Thyroid gland (tissue), 4 donors: Measurements from ENCODE around the gene PLTP. TPM values are rescaled to one million over a fixed set of nuclear protein-coding genes. Genes with fewer than 3 reads are reported as not detected.
"Not testable (repeated sequence)": the region's sequence is repeated elsewhere in the genome, so short reads cannot be mapped to it uniquely, and the experiment has no call there.

Source experiments
- DNase-seq, 2 donors: peaks; one replicate each; pipeline ENCODE4 v3.0.0-alpha.2; 2019
- H3K27ac ChIP-seq, 3 donors: fragments of 200-600 bp; sonication (generic); 1 replicate in 2 of 3; 2 replicates in 1 of 3; pipeline ENCODE4 v1.5.1; 2016 to 2019; ENCODE audit warnings: mild to moderate bottlenecking in 1 of 3, moderate library complexity in 1 of 3
- H3K27me3 ChIP-seq: fragments of 200-600 bp; sonication (generic); one replicate; pipeline ENCODE4 v1.5.1; 2019
- H3K36me3 ChIP-seq, 2 donors: fragments of 200-600 bp; sonication (generic); one replicate each; pipeline ENCODE4 v1.5.1; 2016 to 2019
- H3K4me1 ChIP-seq, 2 donors: fragments of 200-600 bp; sonication (generic); one replicate each; pipeline ENCODE4 v1.5.1; 2017 to 2019
- H3K4me3 ChIP-seq, 3 donors: fragments of 200-600 bp; sonication (generic); replicated peaks in 1 of 3; 1 replicate in 2 of 3; 2 replicates in 1 of 3; pipeline ENCODE4 v1.5.1; 2016; ENCODE audit warnings: mild to moderate bottlenecking in 1 of 3
- H3K9me3 ChIP-seq: fragments of 200-600 bp; sonication (generic); one replicate; pipeline ENCODE4 v1.5.1; 2017
- CTCF ChIP-seq, 6 experiments: fragments of 200-600 bp in 3 of 6; fragments of 450-650 bp in 3 of 6; sonication (generic) in 3 of 6; IDR thresholded peaks; one replicate each; pipeline ENCODE4 v1.5.1; 2016 to 2019; ENCODE audit warnings: antibody characterized with exemption in 6 of 6, mild to moderate bottlenecking in 2 of 6, inconsistent platforms in 1 of 6, moderate library complexity in 1 of 6
- POLR2A ChIP-seq, 2 donors: fragments of 450-650 bp; IDR thresholded peaks; one replicate each; pipeline ENCODE4 v1.6.1; 2017; ENCODE audit warnings: antibody characterized with exemption in 2 of 2, mild to moderate bottlenecking in 2 of 2, moderate library complexity in 1 of 2
- WGBS, 2 donors: methylation state at CpG; one replicate each; pipeline ENCODE4 v1.1.5; 2017; 5-methylcytosine and 5-hydroxymethylcytosine counted together
- intact Hi-C: fragments of 100-400 bp; cut with DNase I; formaldehyde crosslinking; loops from one replicate; pipeline ENCODE4 v1.15.1; 2023
- total RNA-seq, 4 donors: library from RNA; depleted of rRNA; stranded (reverse); fragments of >200 nt; gene quantifications; one replicate each; pipeline ENCODE4 v1.2.3, GENCODE V29; 2016

PLTP gene
- total RNA-seq, 4 donors from 2014 or later = 22.7 to 260 (median 70.1) TPM

- no peaks in the 10 kb centered on the region for H3K36me3 ChIP-seq
- no peaks in the 10 kb centered on the region for H3K9me3 ChIP-seq
- intact Hi-C loops = no loop called here
- 89 to 96% methylated on average over 17 of the region's 17 CpGs for WGBS, 2 donors
- no peaks in the 10 kb centered on the region for H3K27me3 ChIP-seq
- no peak for DNase-seq
- H3K4me1 ChIP-seq = peaks cover 8 to 15% of the 10 kb centered on the region in 2 donors
- H3K4me3 ChIP-seq = no peak overlapping the region
- TF ChIP-seq CTCF (IDR thresholded peaks at IDR 0.05) (no peak), POLR2A (IDR thresholded peaks at IDR 0.05) (no peak)
- no peak overlapping the region for H3K27ac ChIP-seq
These were observed 4.6 kb downstream of the PLTP start for GRCh38 chr20:45907219-45907948.

- H3K36me3 ChIP-seq = peaks cover 0 to 4% of the 10 kb centered on the region in 2 donors
- 90% methylated on average over 8 of the region's 8 CpGs for WGBS, 2 donors
These were observed 6.4 kb downstream of the PLTP start for GRCh38 chr20:45905505-45906079.

GRCh38 chr20:45904583-45905504 lies 7.1 kb downstream of the PLTP start:
- H3K27me3 ChIP-seq = no peaks in the 10 kb centered on the region
- DNase-seq = no peak
- WGBS, 2 donors = 83 to 87% methylated on average over 13 to 15 of the region's 16 CpGs
- no peaks in the 10 kb centered on the region for H3K9me3 ChIP-seq
- no peak overlapping the region for H3K4me3 ChIP-seq
- no peaks in the 10 kb centered on the region for H3K4me1 ChIP-seq
- H3K36me3 ChIP-seq = peaks cover 0 to 6% of the 10 kb centered on the region in 2 donors
- intact Hi-C loops = no loop called here
- TF ChIP-seq POLR2A (IDR thresholded peaks at IDR 0.05) = no peak
- TF ChIP-seq CTCF (IDR thresholded peaks at IDR 0.05) = no peak
- no peak overlapping the region for H3K27ac ChIP-seq

More at GRCh38 chr20:45905505-45906079, 6.4 kb downstream of the PLTP start:
- Histone ChIP-seq H3K4me3 (no peak overlapping the region), H3K4me1 (no peaks in the 10 kb centered on the region), H3K9me3 (no peaks in the 10 kb centered on the region), H3K27ac (no peak overlapping the region), H3K27me3 (no peaks in the 10 kb centered on the region)
- TF ChIP-seq CTCF (IDR thresholded peaks at IDR 0.05) (no peak), POLR2A (IDR thresholded peaks at IDR 0.05) (no peak)
- intact Hi-C loops = no loop called here
- DNase-seq = no peak

GRCh38 chr20:45902199-45902701 lies 9.7 kb downstream of the PLTP start:
- Histone ChIP-seq H3K36me3 (peaks cover 0 to 6% of the 10 kb centered on the region in 2 donors), H3K9me3 (no peaks in the 10 kb centered on the region), H3K27ac (no peak overlapping the region), H3K4me3 (no peak overlapping the region), H3K27me3 (no peaks in the 10 kb centered on the region), H3K4me1 (no peaks in the 10 kb centered on the region)
- WGBS, 2 donors = 89 to 94% methylated on average over 12 to 14 of the region's 14 CpGs
- intact Hi-C loops = no loop called here
- DNase-seq = no peak
- TF ChIP-seq CTCF (IDR thresholded peaks at IDR 0.05) = no peak
- TF ChIP-seq POLR2A (IDR thresholded peaks at IDR 0.05) = no peak

GRCh38 chr20:45901332-45901731 lies 10.6 kb downstream of the PLTP start:
- WGBS, 2 donors = 92 to 97% methylated on average over 6 of the region's 6 CpGs
- H3K27me3 ChIP-seq, H3K36me3 ChIP-seq, H3K27ac ChIP-seq, H3K4me3 ChIP-seq, H3K9me3 ChIP-seq, intact Hi-C loops, H3K4me1 ChIP-seq, DNase-seq: not testable (repeated sequence)
